ENCODE measurements around the gene CHAMP1. TPM values are rescaled to one million over a fixed set of nuclear protein-coding genes. Genes with fewer than 3 reads are reported as not detected.
"Not testable (repeated sequence)": the region's sequence is repeated elsewhere in the genome, so short reads cannot be mapped to it uniquely, and the experiment has no call there.

Gene CHAMP1
- total RNA-seq, 1 donor from 2014 or later, result 6.9 TPM

DNA sequence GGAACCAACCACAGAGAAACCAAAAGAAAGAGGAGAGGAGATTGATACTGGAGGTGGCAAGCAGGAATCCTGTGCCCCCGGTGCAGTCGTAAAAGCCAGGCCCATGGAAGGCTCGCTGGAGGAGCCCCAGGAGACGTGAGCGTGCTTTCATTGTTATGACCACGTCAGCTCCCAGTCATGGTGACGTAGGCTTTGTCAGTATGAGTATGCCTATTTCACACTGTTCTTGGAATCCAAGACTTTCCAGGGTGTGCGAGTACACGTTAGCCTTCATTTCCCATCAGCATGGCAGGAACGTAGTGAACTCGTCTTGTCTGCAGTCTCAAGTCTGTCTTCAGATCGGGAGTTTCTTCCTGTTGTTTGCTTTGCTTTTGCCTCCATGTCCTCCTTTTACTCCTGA is 15.4 kb upstream of the CHAMP1 start:
- DNase-seq, result no peak

DNA sequence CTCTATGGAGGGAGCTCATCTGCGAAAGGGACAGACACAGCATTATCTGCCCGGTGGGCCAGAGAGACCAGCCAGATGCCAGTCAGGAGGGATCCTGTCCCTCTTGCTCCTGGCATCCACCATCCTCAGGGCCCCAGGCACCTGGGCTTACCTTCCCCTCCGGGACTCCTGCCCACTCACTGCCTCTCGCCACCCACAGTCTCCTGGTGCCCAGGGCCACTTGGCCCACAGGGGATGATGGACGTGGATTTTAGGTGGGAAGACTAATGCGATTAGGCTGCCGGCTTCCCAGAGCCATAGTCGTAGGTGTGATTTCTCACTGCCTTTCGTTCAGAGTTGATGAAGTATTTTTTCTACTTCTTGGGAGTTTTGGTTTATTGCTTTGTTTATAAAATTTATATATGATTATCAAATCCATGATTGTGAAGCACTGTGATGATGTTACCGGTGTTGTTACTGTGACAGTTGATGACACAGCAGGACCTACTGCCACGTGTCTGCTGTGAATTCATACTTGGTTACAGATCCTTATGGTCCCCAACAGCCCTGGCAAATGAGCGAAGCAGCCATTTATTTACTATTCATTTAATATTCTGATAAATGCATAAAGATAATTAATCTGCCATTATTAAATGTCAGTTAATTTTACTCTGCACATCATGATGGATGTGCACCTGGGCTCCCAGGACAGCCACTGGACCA is 14.5 kb upstream of the CHAMP1 start:
- no peak for DNase-seq

DNA sequence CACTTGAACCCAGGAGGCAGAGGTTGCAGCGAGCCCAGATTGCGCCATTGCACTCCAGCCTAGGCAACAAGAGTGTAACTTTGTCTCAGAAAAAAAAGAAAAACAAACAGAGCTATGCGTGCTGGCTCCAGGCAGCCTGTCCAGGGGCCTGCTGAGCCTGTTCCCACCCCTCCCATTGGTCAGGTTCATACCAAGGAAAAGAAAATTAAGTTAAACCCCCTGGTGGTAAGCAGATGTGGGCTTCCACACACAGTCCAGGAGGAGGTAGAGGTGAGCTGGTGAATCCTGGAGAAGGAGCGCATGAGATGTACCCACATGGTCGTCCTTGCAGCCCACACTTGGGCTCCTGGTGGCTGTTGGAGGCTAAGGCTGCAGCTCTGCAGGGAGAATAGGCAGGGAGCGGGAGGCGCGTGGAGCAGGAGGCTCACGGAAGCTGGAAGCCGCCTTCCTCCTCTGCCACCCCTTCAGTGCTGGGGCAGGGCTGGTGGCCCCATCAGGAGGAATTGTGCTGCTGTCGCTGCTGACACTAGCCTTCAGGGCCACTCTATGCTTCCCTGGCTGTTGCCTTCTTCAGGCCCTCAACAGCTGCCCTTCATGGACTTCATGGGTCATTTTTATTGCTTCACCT is 10.5 kb upstream of the CHAMP1 start:
- DNase-seq, result no peak

GRCh38 chr13:114304346-114305034 is 9.8 kb upstream of the CHAMP1 start:
- no peak for DNase-seq

DNA sequence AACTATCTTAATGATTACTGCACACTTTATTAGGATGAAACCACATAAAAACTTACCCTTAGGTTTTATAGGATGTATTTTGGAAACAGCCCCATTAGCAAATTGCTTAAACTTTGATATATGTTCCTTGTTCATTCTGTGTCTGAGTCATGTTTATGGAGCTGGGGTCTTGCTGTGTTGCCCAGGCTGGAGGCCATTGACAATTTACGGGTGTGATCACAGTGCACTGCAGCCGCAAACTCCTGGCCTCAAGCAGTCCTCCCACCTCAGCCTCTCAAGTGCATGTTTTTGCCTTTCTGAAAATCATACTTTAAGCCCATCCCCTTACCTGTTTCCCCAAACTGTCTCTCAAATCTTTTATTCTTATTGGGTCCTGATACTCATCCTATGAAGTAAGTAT is 5.2 kb upstream of the CHAMP1 start:
- DNase-seq, result no peak

DNA sequence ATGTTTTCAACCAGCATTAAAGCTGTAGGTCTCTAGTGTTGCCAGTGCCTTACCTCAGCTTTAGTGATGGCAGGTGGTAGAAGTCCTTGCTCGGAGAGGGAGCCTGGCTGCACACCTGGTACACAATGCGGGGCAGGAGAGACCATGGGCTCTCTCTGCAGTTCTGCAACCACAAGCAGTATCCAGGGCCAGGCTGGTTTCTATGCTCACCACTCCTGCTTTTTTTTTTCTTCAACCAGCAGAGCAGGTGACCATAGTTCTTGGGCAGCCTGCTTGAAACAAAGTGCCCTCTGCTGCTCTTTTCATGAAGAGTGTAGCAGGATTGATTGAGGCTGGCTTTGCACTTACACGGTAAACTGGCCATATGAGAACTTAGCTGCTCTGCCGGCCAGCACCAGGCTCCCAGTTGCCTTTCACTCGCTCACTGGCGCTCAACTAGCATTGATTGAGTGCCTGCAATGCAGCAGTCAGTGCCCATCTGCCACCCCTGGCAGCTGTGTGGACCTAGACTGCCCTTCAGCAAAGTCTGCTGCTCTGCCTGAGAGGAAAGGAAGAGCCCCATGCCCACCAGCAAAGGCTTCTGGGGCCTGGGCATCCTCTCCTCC is 4.4 kb upstream of the CHAMP1 start:
- DNase-seq, result no peak

GRCh38 chr13:114310956-114311355 is 3.3 kb upstream of the CHAMP1 start:
- no peak for DNase-seq

- DNase-seq, result no peak
These were observed 2.9 kb upstream of the CHAMP1 start for GRCh38 chr13:114311387-114311786.

- no peak for DNase-seq
These were observed 2.4 kb upstream of the CHAMP1 start for GRCh38 chr13:114311908-114312307.

GRCh38 chr13:114313061-114313860 is 1.0 kb upstream of the CHAMP1 start:
- DNase-seq, result no peak

DNA sequence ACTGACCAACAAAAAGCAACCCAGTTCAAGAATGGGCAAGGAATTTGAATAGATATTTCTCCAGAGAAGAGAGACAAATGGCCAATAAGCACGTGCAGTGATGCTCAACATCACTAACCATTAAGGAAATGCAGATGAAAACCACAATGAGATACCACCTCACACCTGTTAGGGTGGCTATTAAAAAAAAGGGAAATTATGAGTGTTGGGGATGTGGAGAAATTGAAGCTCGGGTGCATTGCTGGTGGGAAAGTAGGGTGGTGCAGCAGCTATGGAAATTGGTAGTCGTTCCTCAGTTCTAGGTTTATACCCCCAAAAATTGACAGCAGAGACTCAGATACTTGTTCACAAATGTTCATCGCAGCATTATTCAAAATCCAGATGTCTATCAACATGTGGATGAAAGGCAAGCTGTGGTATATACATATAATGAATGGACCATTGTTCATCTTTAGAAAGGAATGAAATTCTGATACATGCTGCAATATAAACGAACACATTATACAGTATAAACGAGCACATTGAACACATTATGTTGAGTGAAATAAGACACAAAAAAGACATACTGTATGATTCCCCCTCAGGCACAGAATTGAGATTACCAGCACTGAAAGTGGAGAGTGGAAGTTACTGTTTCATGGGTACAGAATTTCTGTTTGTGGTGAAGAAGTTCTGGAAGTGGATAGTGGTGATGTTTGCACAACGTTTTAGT is 927 bp downstream of the CHAMP1 start:
- peak; percentile 14 for DNase-seq

GRCh38 chr13:114318624-114319023 is 4.3 kb downstream of the CHAMP1 start:
- DNase-seq, result no peak

DNA sequence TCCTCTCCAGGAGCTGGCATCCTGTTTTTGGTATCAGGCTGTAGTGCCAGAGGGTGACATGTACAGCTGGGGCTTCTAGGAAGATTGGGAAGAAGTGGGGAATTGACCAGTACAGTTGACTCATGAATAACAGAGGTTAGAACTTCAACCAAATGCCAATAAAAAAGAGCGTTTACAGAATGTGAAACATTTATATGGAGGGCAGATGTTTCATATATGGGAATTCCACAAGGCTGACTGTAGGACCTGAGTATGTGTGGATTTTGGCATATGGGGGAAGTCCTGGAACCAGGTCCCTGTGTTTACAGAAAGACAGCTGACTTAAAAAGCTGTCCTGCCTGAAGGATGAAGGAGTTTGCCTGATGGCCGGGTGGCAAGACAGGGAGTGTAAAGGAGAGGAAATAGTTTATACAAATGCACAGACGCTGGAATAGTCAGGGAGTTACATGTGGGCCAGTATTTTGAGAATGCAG is 5.2 kb downstream of the CHAMP1 start:
- no peak for DNase-seq

GRCh38 chr13:114320065-114320464 is 5.8 kb downstream of the CHAMP1 start:
- no peak for DNase-seq

GRCh38 chr13:114321256-114321655 is 7.0 kb downstream of the CHAMP1 start:
- DNase-seq, result no peak

GRCh38 chr13:114323349-114323748 is 9.0 kb downstream of the CHAMP1 start:
- no peak for DNase-seq

DNA sequence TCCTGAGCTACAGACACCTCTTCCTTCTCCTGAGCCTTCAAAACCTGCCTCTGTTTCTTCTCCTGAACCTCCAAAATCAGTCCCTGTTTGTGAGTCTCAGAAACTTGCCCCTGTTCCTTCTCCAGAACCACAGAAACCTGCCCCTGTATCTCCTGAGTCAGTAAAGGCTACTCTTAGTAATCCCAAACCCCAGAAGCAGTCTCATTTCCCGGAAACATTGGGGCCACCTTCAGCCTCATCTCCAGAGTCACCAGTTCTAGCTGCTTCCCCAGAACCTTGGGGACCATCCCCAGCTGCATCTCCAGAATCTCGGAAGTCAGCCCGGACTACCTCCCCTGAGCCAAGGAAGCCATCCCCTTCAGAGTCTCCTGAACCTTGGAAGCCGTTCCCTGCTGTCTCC is 10.0 kb downstream of the CHAMP1 start:
- DNase-seq, result no peak

- DNase-seq, result no peak
These were observed 11.4 kb downstream of the CHAMP1 start for GRCh38 chr13:114325729-114326128.

- no peak for DNase-seq
These were observed 13.7 kb downstream of the CHAMP1 start for GRCh38 chr13:114328034-114328433.

DNA sequence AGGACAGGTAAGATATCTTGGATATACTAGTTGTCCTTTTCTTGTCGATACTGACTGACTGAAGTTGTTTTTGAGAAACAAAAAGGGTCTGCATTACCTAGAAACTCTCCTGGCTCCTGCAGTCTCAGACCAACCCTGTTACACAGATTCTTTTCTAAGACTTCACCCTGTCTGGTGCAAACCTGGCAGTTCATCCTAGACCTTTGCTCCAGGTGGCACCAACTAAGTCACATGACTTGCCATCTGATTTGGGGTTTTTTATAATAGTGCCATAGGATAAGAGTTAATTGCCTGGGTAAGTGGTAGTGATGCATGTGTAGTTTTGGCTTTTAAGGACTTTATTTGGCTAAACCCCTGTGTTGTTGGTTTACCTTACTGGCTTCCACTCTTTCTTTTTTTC is 14.3 kb downstream of the CHAMP1 start:
- DNase-seq, result no peak

GRCh38 chr13:114330086-114330485 is 15.8 kb downstream of the CHAMP1 start:
- no peak for DNase-seq

DNA sequence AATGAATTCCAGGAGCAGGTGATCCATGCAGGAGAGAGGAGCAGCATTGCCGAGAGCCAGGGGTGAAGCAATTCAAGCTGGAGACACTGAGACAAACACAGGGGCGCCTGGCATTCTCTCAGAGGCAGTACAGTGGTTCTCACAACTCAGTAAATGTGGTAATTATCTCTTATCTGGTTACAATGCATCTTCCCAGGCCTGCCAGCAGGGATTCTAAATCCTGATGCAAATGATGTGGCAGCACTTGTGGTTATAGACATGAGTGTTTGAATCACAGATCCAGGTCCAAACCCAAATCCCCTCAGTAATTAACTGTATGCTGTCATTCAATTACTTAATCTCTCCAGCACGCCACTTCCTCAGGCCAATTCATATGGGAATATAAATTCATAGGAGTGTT is 19.6 kb downstream of the CHAMP1 start:
- DNase-seq, result not testable (repeated sequence)

Data from tongue (tissue), 2 donors.